ENCODE data around the gene COMMD7. TPM values are rescaled to one million over a fixed set of nuclear protein-coding genes. Genes with fewer than 3 reads are reported as not detected.
A peak's percentile ranks its signal among the peaks of the same experiment; 100 is the strongest.
"Not testable (repeated sequence)": the region's sequence is repeated elsewhere in the genome, so short reads cannot be mapped to it uniquely, and the experiment has no call there.

The COMMD7 gene
- polyA plus RNA-seq, 3 donors: 46.2 to 133 (median 120) TPM

- Histone ChIP-seq H3K9me3 (replicated peaks in 1 of 2; ENCODE audit: control insufficient read depth in 1 of 2, insufficient read depth in 1 of 2, low read length in 2 of 2) (no peaks in the 10 kb centered on the region), H3K4me3 (replicated peaks in 1 of 3; ENCODE audit: low read depth in 2 of 3, low read length in 3 of 3) (no peak overlapping the region), H3K9ac (ENCODE audit: insufficient read depth, low read length, poor library complexity, severe bottlenecking) (no peak overlapping the region), H4K20me1 (ENCODE audit: insufficient read depth, low read length) (no peaks in the 10 kb centered on the region), H3K4me1 (ENCODE audit: control insufficient read depth in 1 of 2, insufficient read depth in 2 of 2, low read length in 2 of 2) (no peaks in the 10 kb centered on the region), H3K4me2 (replicated peaks; ENCODE audit: extremely low read depth, low read length, poor library complexity, severe bottlenecking) (no peak overlapping the region), H3K36me3 (replicated peaks in 1 of 2; ENCODE audit: control insufficient read depth in 1 of 2, insufficient read depth in 2 of 2, low read length in 2 of 2) (peaks cover 14 to 40% of the 10 kb centered on the region in 2 donors), H2AFZ (ENCODE audit: insufficient read depth, low read depth, low read length, poor library complexity, severe bottlenecking) (no peak overlapping the region), H3K27ac (ENCODE audit: low read depth in 1 of 2, low read length in 2 of 2) (peak overlapping the region in 1 of 2 donors; percentile 36), H3K27me3 (ENCODE audit: control insufficient read depth in 2 of 2, insufficient read depth in 2 of 2, low read length in 2 of 2) (no peaks in the 10 kb centered on the region), H3K79me2 (ENCODE audit: insufficient read depth, low read length) (no peaks in the 10 kb centered on the region)
- H3K4me1 Mint-ChIP-seq: peaks cover 9% of the 10 kb centered on the region
- peaks cover 26 to 64% of the 10 kb centered on the region in 2 donors for H3K36me3 Mint-ChIP-seq
- TF ChIP-seq CTCF (IDR thresholded peaks at IDR 0.05): no peak
- WGBS (ENCODE audit: insufficient coverage): 22% methylated on average over 2 of the region's 4 CpGs
- H3K9me3 Mint-ChIP-seq: no peaks in the 10 kb centered on the region
- intact Hi-C loops (cut with micrococcal nuclease): no loop called here
- H3K27ac Mint-ChIP-seq: peak overlapping the region in 1 of 7 donors; percentile 27
- no peak overlapping the region for H3K4me3 Mint-ChIP-seq
- DNase-seq: no peak
- peaks cover 0 to 3% (median 0%) of the 10 kb centered on the region in 3 donors for H3K27me3 Mint-ChIP-seq (ENCODE audit: low read depth in 3 of 3)
Observed at GRCh38 chr20:32711346-32711745, 31.9 kb downstream of the COMMD7 start.

- no peak overlapping the region for H3K4me3 Mint-ChIP-seq
Observed at GRCh38 chr20:32709632-32710121, 33.6 kb downstream of the COMMD7 start.

GRCh38 chr20:32709029-32709631 lies 34.1 kb downstream of the COMMD7 start:
- H3K9ac ChIP-seq (ENCODE audit: insufficient read depth, low read length, poor library complexity, severe bottlenecking); intact Hi-C loops (cut with micrococcal nuclease); H2AFZ ChIP-seq (ENCODE audit: insufficient read depth, low read depth, low read length, poor library complexity, severe bottlenecking); DNase-seq; H3K79me2 ChIP-seq (ENCODE audit: insufficient read depth, low read length); H3K27me3 Mint-ChIP-seq (ENCODE audit: low read depth in 3 of 3); H3K4me3 ChIP-seq (replicated peaks in 1 of 3; ENCODE audit: low read depth in 2 of 3, low read length in 3 of 3); H3K27me3 ChIP-seq (ENCODE audit: control insufficient read depth in 2 of 2, insufficient read depth in 2 of 2, low read length in 2 of 2); H3K4me2 ChIP-seq (replicated peaks; ENCODE audit: extremely low read depth, low read length, poor library complexity, severe bottlenecking); H3K9me3 Mint-ChIP-seq; H3K4me1 ChIP-seq (ENCODE audit: control insufficient read depth in 1 of 2, insufficient read depth in 2 of 2, low read length in 2 of 2); H4K20me1 ChIP-seq (ENCODE audit: insufficient read depth, low read length); H3K4me1 Mint-ChIP-seq; H3K9me3 ChIP-seq (replicated peaks in 1 of 2; ENCODE audit: control insufficient read depth in 1 of 2, insufficient read depth in 1 of 2, low read length in 2 of 2); H3K27ac ChIP-seq (ENCODE audit: low read depth in 1 of 2, low read length in 2 of 2); H3K4me3 Mint-ChIP-seq: not testable (repeated sequence)
- H3K36me3 ChIP-seq (replicated peaks in 1 of 2; ENCODE audit: control insufficient read depth in 1 of 2, insufficient read depth in 2 of 2, low read length in 2 of 2): peaks cover 24 to 48% of the 10 kb centered on the region in 2 donors
- Mint-ChIP-seq H3K36me3 (peaks cover 40 to 73% of the 10 kb centered on the region in 2 donors), H3K27ac (peak overlapping the region in 2 of 7 donors; percentile 35 to 63)
- WGBS (ENCODE audit: insufficient coverage): 95% methylated on average over 13 of the region's 15 CpGs

More at GRCh38 chr20:32709632-32710121, 33.6 kb downstream of the COMMD7 start:
- no peak for DNase-seq
- H3K9me3 Mint-ChIP-seq: no peaks in the 10 kb centered on the region
- Histone ChIP-seq H3K4me2 (replicated peaks; ENCODE audit: extremely low read depth, low read length, poor library complexity, severe bottlenecking) (no peak overlapping the region), H3K9ac (ENCODE audit: insufficient read depth, low read length, poor library complexity, severe bottlenecking) (no peak overlapping the region), H3K4me1 (ENCODE audit: control insufficient read depth in 1 of 2, insufficient read depth in 2 of 2, low read length in 2 of 2) (no peaks in the 10 kb centered on the region), H3K9me3 (replicated peaks in 1 of 2; ENCODE audit: control insufficient read depth in 1 of 2, insufficient read depth in 1 of 2, low read length in 2 of 2) (no peaks in the 10 kb centered on the region), H4K20me1 (ENCODE audit: insufficient read depth, low read length) (no peaks in the 10 kb centered on the region), H3K27me3 (ENCODE audit: control insufficient read depth in 2 of 2, insufficient read depth in 2 of 2, low read length in 2 of 2) (no peaks in the 10 kb centered on the region), H2AFZ (ENCODE audit: insufficient read depth, low read depth, low read length, poor library complexity, severe bottlenecking) (no peak overlapping the region), H3K27ac (ENCODE audit: low read depth in 1 of 2, low read length in 2 of 2) (no peak overlapping the region), H3K79me2 (ENCODE audit: insufficient read depth, low read length) (no peaks in the 10 kb centered on the region), H3K36me3 (replicated peaks in 1 of 2; ENCODE audit: control insufficient read depth in 1 of 2, insufficient read depth in 2 of 2, low read length in 2 of 2) (peaks cover 20 to 48% of the 10 kb centered on the region in 2 donors), H3K4me3 (replicated peaks in 1 of 3; ENCODE audit: low read depth in 2 of 3, low read length in 3 of 3) (no peak overlapping the region)
- 96% methylated on average over 2 of the region's 5 CpGs for WGBS (ENCODE audit: insufficient coverage)
- no peak for TF ChIP-seq CTCF (IDR thresholded peaks at IDR 0.05)
- peaks cover 34 to 73% of the 10 kb centered on the region in 2 donors for H3K36me3 Mint-ChIP-seq
- peaks cover 9% of the 10 kb centered on the region for H3K4me1 Mint-ChIP-seq
- peak overlapping the region in 2 of 7 donors; percentile 16 to 35 for H3K27ac Mint-ChIP-seq
- peaks cover 0 to 3% (median 0%) of the 10 kb centered on the region in 3 donors for H3K27me3 Mint-ChIP-seq (ENCODE audit: low read depth in 3 of 3)
- intact Hi-C loops (cut with micrococcal nuclease): no loop called here

Data from CD14-positive monocyte (primary cell).